ENCODE results near the gene ASIC1.

Gene ASIC1

GRCh38 chr12:50050119-50050385 is 7.3 kb upstream of the ASIC1 start:
- no peak for TF ChIP-seq Cebpa-rat (IDR thresholded peaks at IDR 0.05)
- Histone ChIP-seq H3K4me1 (no peaks in the 10 kb centered on the region), H3K27ac (no peak overlapping the region), H3K27me3 (peaks cover 47% of the 10 kb centered on the region), H4K20me1 (no peaks in the 10 kb centered on the region; the same call in 1 of the 2 replicates), H3K4me3 (no peak overlapping the region), H3K36me3 (no peaks in the 10 kb centered on the region), H3K9me3 (no peaks in the 10 kb centered on the region), H3K4me2 (no peak overlapping the region), H3K9ac (no peak overlapping the region)

GRCh38 chr12:50050410-50051098 is 6.8 kb upstream of the ASIC1 start:
- no peak overlapping the region for H3K9ac ChIP-seq
- H3K4me1 ChIP-seq: no peaks in the 10 kb centered on the region
- H3K9me3 ChIP-seq: no peaks in the 10 kb centered on the region
- H3K27me3 ChIP-seq: peaks cover 47% of the 10 kb centered on the region
- no peak for TF ChIP-seq Cebpa-rat (IDR thresholded peaks at IDR 0.05)
- H3K4me3 ChIP-seq: no peak overlapping the region
- no peak overlapping the region for H3K27ac ChIP-seq
- H4K20me1 ChIP-seq: no peaks in the 10 kb centered on the region; the same call in 1 of the 2 replicates
- H3K36me3 ChIP-seq: no peaks in the 10 kb centered on the region
- H3K4me2 ChIP-seq: no peak overlapping the region

- no peak for TF ChIP-seq Cebpa-rat (IDR thresholded peaks at IDR 0.05)
- Histone ChIP-seq H3K36me3 (no peaks in the 10 kb centered on the region), H3K9ac (no peak overlapping the region), H3K4me1 (peaks cover 5% of the 10 kb centered on the region), H4K20me1 (peaks cover under 1% of the 10 kb centered on the region; the same call in 1 of the 2 replicates), H3K4me2 (no peak overlapping the region), H3K9me3 (no peaks in the 10 kb centered on the region), H3K27ac (no peak overlapping the region), H3K4me3 (no peak overlapping the region), H3K27me3 (peaks cover 52% of the 10 kb centered on the region)
Measured at GRCh38 chr12:50051101-50051806, 6.1 kb upstream of the ASIC1 start.

GRCh38 chr12:50052544-50052943 is 4.9 kb upstream of the ASIC1 start:
- Histone ChIP-seq H3K27me3 (peaks cover 64% of the 10 kb centered on the region), H3K4me3 (no peak overlapping the region)
- no peak for TF ChIP-seq Cebpa-rat (IDR thresholded peaks at IDR 0.05)

GRCh38 chr12:50052964-50053363 is 4.4 kb upstream of the ASIC1 start:
- Histone ChIP-seq H3K9me3 (no peaks in the 10 kb centered on the region), H3K4me1 (peaks cover 15% of the 10 kb centered on the region), H3K27ac (no peak overlapping the region), H3K27me3 (peaks cover 66% of the 10 kb centered on the region), H3K4me3 (no peak overlapping the region), H3K36me3 (no peaks in the 10 kb centered on the region), H3K9ac (no peak overlapping the region), H4K20me1 (peaks cover 8% of the 10 kb centered on the region), H3K4me2 (no peak overlapping the region)
- no peak for TF ChIP-seq Cebpa-rat (IDR thresholded peaks at IDR 0.05)

More at GRCh38 chr12:50052544-50052943, 4.9 kb upstream of the ASIC1 start:
- Histone ChIP-seq H3K4me1 (peaks cover 15% of the 10 kb centered on the region), H3K9me3 (no peaks in the 10 kb centered on the region), H4K20me1 (peaks cover 8% of the 10 kb centered on the region), H3K27ac (no peak overlapping the region), H3K36me3 (no peaks in the 10 kb centered on the region), H3K9ac (no peak overlapping the region), H3K4me2 (no peak overlapping the region)

- H3K9ac ChIP-seq: no peak overlapping the region
- TF ChIP-seq Cebpa-rat (IDR thresholded peaks at IDR 0.05): no peak
- H3K27ac ChIP-seq: no peak overlapping the region
- H3K4me3 ChIP-seq: no peak overlapping the region
- H3K36me3 ChIP-seq: no peaks in the 10 kb centered on the region
- H3K27me3 ChIP-seq: peaks cover 71% of the 10 kb centered on the region
- peaks cover 22% of the 10 kb centered on the region for H3K4me1 ChIP-seq
- H4K20me1 ChIP-seq: peaks cover 8% of the 10 kb centered on the region
- no peaks in the 10 kb centered on the region for H3K9me3 ChIP-seq
- no peak overlapping the region for H3K4me2 ChIP-seq
Measured at GRCh38 chr12:50053583-50053982, 3.8 kb upstream of the ASIC1 start.

GRCh38 chr12:50055831-50056638 is 1.4 kb upstream of the ASIC1 start:
- Histone ChIP-seq H3K9ac (no peak overlapping the region), H3K4me3 (no peak overlapping the region; the same call in 1 of the 2 replicates), H3K27ac (no peak overlapping the region), H3K27me3 (peaks cover 49% of the 10 kb centered on the region), H3K4me1 (peaks cover 31% of the 10 kb centered on the region), H3K4me2 (peak overlapping the region; percentile 92), H3K36me3 (0 out of 2 replicates have a peak, but pooled peaks cover 6% of the 10 kb centered on the region), H4K20me1 (peaks cover 8% of the 10 kb centered on the region), H3K9me3 (no peaks in the 10 kb centered on the region)
- TF ChIP-seq Cebpa-rat (IDR thresholded peaks at IDR 0.05): no peak

GRCh38 chr12:50056639-50056976 is 788 bp upstream of the ASIC1 start:
- H3K4me3 ChIP-seq: peak overlapping the region; percentile 78

GRCh38 chr12:50057896-50058670 is 687 bp downstream of the ASIC1 start:
- TF ChIP-seq Cebpa-rat (IDR thresholded peaks at IDR 0.05): no peak
- Histone ChIP-seq H3K27ac (peak overlapping the region; percentile 51), H3K27me3 (peaks cover 28% of the 10 kb centered on the region), H3K4me2 (peak overlapping the region; percentile 92), H3K36me3 (0 out of 2 replicates have a peak, but pooled peaks cover 6% of the 10 kb centered on the region), H3K9ac (peak overlapping the region; percentile 72), H4K20me1 (peaks cover 8% of the 10 kb centered on the region; the same call in 1 of the 2 replicates), H3K4me1 (peaks cover 48% of the 10 kb centered on the region), H3K4me3 (peak overlapping the region; percentile 78), H3K9me3 (no peaks in the 10 kb centered on the region)

More at GRCh38 chr12:50056639-50056976, 788 bp upstream of the ASIC1 start:
- Histone ChIP-seq H3K4me1 (peaks cover 35% of the 10 kb centered on the region), H3K4me2 (peak overlapping the region; percentile 92), H3K27ac (no peak overlapping the region), H3K9me3 (no peaks in the 10 kb centered on the region), H3K27me3 (peaks cover 43% of the 10 kb centered on the region), H3K36me3 (0 out of 2 replicates have a peak, but pooled peaks cover 6% of the 10 kb centered on the region), H4K20me1 (peaks cover 8% of the 10 kb centered on the region), H3K9ac (no peak overlapping the region; the same call in 1 of the 2 replicates)
- TF ChIP-seq Cebpa-rat (IDR thresholded peaks at IDR 0.05): no peak
